Smooth muscle cell (in vitro differentiated cells): ENCODE results near the gene SAPCD2. TPM values are rescaled to one million over a fixed set of nuclear protein-coding genes. Genes with fewer than 3 reads are reported as not detected.

Source experiments
- DNase-seq: peaks from one replicate; lab custom pipeline; 2025; ENCODE audit not compliant: unreplicated experiment; lab: John Stamatoyannopoulos, UW
- H2AFZ ChIP-seq: fragments of 200-600 bp; sonication (generic); 2 replicates; pipeline ENCODE4 v1.6.0; 2016; ENCODE audit warnings: antibody characterized with exemption, low read depth, mild to moderate bottlenecking
- H3F3A ChIP-seq: fragments of 200-600 bp; sonication (generic); 2 replicates; pipeline ENCODE4 v1.6.0; 2017; ENCODE audit warnings: antibody characterized with exemption, low read depth
- H3K27ac ChIP-seq: fragments of 200-600 bp; sonication (generic); 2 replicates; pipeline ENCODE4 v1.5.1; 2016; ENCODE audit warnings: low read depth, mild to moderate bottlenecking
- H3K27me3 ChIP-seq: fragments of 200-600 bp; sonication (generic); 2 replicates; pipeline ENCODE4 v1.6.1; 2016; ENCODE audit warnings: low read depth, mild to moderate bottlenecking
- H3K36me3 ChIP-seq: fragments of 200-600 bp; sonication (generic); 2 replicates; pipeline ENCODE4 v1.5.1; 2016; ENCODE audit warnings: low read depth
- H3K4me1 ChIP-seq: fragments of 200-600 bp; sonication (generic); 2 replicates; pipeline ENCODE4 v1.5.1; 2016; ENCODE audit warnings: low read depth
- H3K4me2 ChIP-seq: fragments of 200-600 bp; sonication (generic); 2 replicates; pipeline ENCODE4 v1.6.0; 2016; ENCODE audit warnings: mild to moderate bottlenecking
- H3K4me3 ChIP-seq: fragments of 200-600 bp; sonication (generic); 2 replicates; pipeline ENCODE4 v1.5.1; 2016; ENCODE audit warnings: mild to moderate bottlenecking
- H3K79me2 ChIP-seq: fragments of 200-600 bp; sonication (generic); 2 replicates; pipeline ENCODE4 v1.6.0; 2016; ENCODE audit warnings: low read depth, mild to moderate bottlenecking
- H3K9ac ChIP-seq: fragments of 200-600 bp; sonication (generic); 2 replicates; pipeline ENCODE4 v1.6.0; 2016; ENCODE audit warnings: low read depth
- H3K9me3 ChIP-seq: fragments of 200-600 bp; sonication (generic); replicated peaks from 2 replicates; pipeline ENCODE4 v1.5.1; 2016; ENCODE audit warnings: low read depth
- H4K20me1 ChIP-seq: fragments of 200-600 bp; sonication (generic); 2 replicates; pipeline ENCODE4 v1.6.0; 2016; ENCODE audit warnings: low read depth
- CTCF ChIP-seq: fragments of 200-600 bp; sonication (generic); IDR thresholded peaks from 2 replicates; pipeline ENCODE4 v1.5.1; 2017; ENCODE audit warnings: borderline replicate concordance, mild to moderate bottlenecking, antibody characterized with exemption; ENCODE audit not compliant: insufficient read depth, poor library complexity, severe bottlenecking
- WGBS: methylation state at CpG from one replicate; pipeline ENCODE4 v1.1.7; 2016; ENCODE audit warnings: low lambda C conversion rate; 5-methylcytosine and 5-hydroxymethylcytosine counted together
- polyA plus RNA-seq: library from polyadenylated mRNA; unstranded; fragments of >200 nt; fragmentation: Nextera tagmentation; extraction: Ambion mirVana; gene quantifications from 2 replicates; pipeline ENCODE4 v1.2.1, GENCODE V29; 2016
- total RNA-seq: library from RNA; depleted of rRNA; stranded (reverse); fragments of >200 nt; gene quantifications from 2 replicates; pipeline ENCODE4 v1.2.3, GENCODE V29; 2014

The SAPCD2 gene
- total and polyA plus RNA-seq, 2 experiments from 2014 or later, result 1.9 to 3.9 TPM

DNA sequence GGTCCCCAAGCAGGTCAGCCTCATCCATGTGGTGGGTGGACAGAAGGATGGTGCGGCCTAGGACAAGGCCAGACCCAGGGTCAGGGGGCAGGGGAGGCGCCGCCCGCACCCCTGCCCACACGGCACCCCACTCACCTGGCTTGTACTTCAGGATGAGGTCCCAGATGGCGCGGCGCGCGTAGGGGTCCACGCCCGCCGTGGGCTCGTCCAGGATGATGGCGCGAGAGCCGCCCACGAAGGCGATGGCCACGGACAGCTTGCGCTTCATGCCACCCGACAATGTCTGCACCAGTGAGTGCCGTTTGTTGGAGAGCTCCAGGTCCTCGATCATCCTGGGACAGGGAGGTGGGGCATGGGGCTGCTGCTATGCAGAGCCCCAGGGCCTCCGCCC lies 54.8 kb downstream of the SAPCD2 start:
- H2AFZ ChIP-seq, result no peak overlapping the region
- H3K4me2 ChIP-seq, result no peak overlapping the region
- DNase-seq, result no peak
- H3K27ac ChIP-seq, result no peak overlapping the region
- 97% methylated on average over 25 of the region's 25 CpGs for WGBS
- H3K4me3 ChIP-seq, result no peak overlapping the region
- no peaks in the 10 kb centered on the region for H4K20me1 ChIP-seq
- no peaks in the 10 kb centered on the region for H3K27me3 ChIP-seq
- H3K4me1 ChIP-seq, result no peaks in the 10 kb centered on the region
- H3K9me3 ChIP-seq, result no peaks in the 10 kb centered on the region
- no peaks in the 10 kb centered on the region for H3K79me2 ChIP-seq
- no peak for TF ChIP-seq CTCF
- no peaks in the 10 kb centered on the region for H3K36me3 ChIP-seq
- H3F3A ChIP-seq, result no peaks in the 10 kb centered on the region
- H3K9ac ChIP-seq, result no peak overlapping the region

- H3K27me3 ChIP-seq, result no peaks in the 10 kb centered on the region
- no peak overlapping the region for H2AFZ ChIP-seq
- WGBS, result 98% methylated on average over 36 of the region's 36 CpGs
- no peaks in the 10 kb centered on the region for H3F3A ChIP-seq
- H3K4me3 ChIP-seq, result no peak overlapping the region
- no peaks in the 10 kb centered on the region for H3K4me1 ChIP-seq
- H3K36me3 ChIP-seq, result no peaks in the 10 kb centered on the region
- no peak for DNase-seq
- no peak overlapping the region for H3K4me2 ChIP-seq
- no peaks in the 10 kb centered on the region for H3K79me2 ChIP-seq
- no peak overlapping the region for H3K9ac ChIP-seq
- no peak for TF ChIP-seq CTCF
- no peak overlapping the region for H3K27ac ChIP-seq
- H4K20me1 ChIP-seq, result no peaks in the 10 kb centered on the region
- no peaks in the 10 kb centered on the region for H3K9me3 ChIP-seq
These were observed 55.4 kb downstream of the SAPCD2 start for GRCh38 chr9:137014776-137015539.

GRCh38 chr9:137014166-137014565 lies 56.2 kb downstream of the SAPCD2 start:
- Histone ChIP-seq H3K27ac (no peak overlapping the region), H2AFZ (no peak overlapping the region), H3K36me3 (no peaks in the 10 kb centered on the region), H3K79me2 (no peaks in the 10 kb centered on the region), H3K9ac (no peak overlapping the region), H4K20me1 (no peaks in the 10 kb centered on the region), H3K9me3 (no peaks in the 10 kb centered on the region), H3F3A (no peaks in the 10 kb centered on the region), H3K27me3 (no peaks in the 10 kb centered on the region), H3K4me1 (no peaks in the 10 kb centered on the region), H3K4me2 (no peak overlapping the region), H3K4me3 (no peak overlapping the region)
- TF ChIP-seq CTCF, result no peak
- no peak for DNase-seq
- WGBS, result 94% methylated on average over 23 of the region's 23 CpGs

- Histone ChIP-seq H3K27ac (no peak overlapping the region), H2AFZ (no peak overlapping the region), H3K9me3 (no peaks in the 10 kb centered on the region), H3K4me3 (no peak overlapping the region), H3F3A (no peaks in the 10 kb centered on the region), H3K79me2 (no peaks in the 10 kb centered on the region), H3K27me3 (no peaks in the 10 kb centered on the region), H3K4me1 (no peaks in the 10 kb centered on the region), H3K4me2 (no peak overlapping the region), H3K36me3 (no peaks in the 10 kb centered on the region), H3K9ac (no peak overlapping the region), H4K20me1 (no peaks in the 10 kb centered on the region)
- TF ChIP-seq CTCF, result no peak
- WGBS, result 95% methylated on average over 19 of the region's 20 CpGs
- no peak for DNase-seq
These were observed 56.8 kb downstream of the SAPCD2 start for GRCh38 chr9:137013571-137013940.
